MV-4-11 (cell line): Measurements from ENCODE around the gene OSM.
A peak's percentile ranks its signal among the peaks of the same experiment; 100 is the strongest.

Experiments used
- DNase-seq: peaks from one replicate; lab custom pipeline; 2025; lab: John Stamatoyannopoulos, UW

The OSM gene

DNA sequence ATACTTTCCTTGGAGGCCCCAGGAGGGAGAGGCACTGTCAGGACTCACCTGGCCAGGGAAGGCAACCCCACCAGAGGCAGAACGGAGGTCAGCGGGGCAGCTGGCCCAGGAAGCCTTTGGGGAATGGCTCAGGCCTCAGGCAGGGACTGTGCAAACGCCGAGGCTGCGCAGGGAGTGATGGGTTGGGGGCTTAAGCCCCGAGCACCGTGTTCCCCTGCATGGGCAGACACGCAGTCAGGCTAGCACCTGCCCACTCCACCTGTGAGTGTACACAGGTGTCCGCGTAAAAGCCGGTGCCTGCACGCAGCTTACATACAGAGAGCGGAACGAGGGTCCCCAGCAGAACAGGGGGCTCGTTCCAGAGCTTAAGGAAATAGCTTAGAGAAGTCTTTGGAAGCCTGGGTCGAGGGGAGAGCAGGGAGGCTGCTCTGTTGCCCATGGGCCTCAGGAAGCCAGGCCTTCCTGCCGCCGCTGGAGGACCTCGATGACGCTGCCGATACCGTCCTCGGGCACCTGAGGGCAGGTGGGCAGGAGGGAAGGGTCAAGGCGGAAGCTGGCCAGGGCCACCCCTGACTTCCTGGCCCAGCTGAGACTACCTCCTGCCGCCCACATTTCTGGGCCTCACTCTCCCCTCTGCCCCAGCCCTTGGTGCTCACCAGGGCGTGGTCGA, 18.7 kb upstream of the OSM start:
- DNase-seq = no peak

DNA sequence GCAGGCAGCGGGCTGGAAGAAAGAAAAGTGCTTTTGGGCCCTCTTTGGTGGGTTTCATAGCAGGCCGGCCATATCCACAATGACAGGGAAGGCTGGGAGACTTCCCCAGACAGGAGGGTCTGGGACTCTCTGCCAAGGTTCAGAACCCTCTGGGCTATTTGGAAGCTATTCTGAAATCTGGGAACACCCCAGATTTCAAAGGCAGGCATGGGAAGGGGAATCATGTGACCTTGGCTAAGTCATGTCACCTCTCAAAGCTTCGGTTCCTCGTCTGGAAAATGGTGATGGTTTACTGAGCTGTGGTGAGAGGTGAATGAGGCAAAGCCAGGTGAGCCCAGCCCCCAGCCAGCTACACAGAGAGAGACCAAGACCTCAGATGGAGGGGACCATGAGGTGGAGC, 18.0 kb upstream of the OSM start:
- DNase-seq = no peak

DNA sequence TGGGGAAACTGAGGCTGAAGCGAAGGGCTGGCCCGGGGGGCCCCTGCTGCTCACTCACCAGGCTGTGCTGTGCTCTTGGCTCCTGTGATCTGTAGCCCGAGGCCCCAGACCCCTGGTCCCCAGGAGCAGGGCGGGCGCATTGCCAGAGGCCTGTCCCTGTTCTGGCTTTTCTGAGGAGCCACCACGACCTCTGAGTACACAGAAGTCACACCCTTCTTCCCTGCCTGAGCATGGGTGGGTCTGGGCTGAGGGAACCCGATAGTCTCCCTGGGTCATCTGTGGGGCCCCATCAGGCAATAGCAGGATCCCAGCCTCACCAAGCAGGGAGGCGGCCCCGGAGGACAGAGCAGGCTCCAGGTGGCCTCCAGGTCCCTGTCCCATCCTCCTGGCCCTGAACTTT, 17.5 kb upstream of the OSM start:
- DNase-seq = no peak

DNA sequence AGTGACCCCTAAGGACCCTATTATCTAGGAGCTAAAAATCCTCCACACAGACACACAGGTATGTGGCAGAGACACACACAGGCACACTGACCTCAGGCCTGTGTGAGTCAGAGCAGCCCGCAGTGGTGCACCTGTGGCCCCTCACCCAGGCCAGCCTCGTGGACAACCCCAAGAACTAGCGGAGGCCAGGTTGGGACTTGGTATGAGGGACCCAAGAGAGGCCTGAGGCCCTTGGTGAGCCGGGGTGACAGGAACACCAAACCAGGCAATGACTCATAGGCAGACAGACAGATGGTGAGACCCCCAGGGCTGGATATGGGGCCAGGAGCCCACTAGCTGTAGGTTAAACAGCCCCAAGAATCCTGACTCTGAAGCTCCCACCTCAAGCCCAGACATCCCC, 16.7 kb upstream of the OSM start:
- no peak for DNase-seq

DNA sequence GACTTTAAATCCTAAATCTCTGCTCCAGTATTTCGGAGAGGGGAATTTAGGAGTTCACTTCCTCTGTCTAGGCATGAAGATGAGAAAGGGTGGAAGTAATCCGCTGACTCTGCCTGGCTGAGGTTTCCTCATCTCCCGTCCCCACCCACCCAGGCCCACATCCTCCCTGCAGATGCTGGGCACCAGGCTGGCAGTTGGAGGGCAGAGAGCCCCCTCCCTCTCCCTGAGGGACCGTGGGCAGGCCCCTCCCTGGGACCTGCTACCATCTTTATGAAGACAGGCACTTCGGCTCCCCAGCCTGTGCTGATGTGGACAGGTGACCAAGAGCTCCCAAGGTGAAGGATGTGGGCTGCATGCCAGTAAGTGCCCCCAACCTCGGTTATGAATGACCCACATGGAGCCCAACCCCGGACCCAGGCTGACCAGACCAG, 16.0 kb upstream of the OSM start:
- peak; percentile 48 for DNase-seq

DNA sequence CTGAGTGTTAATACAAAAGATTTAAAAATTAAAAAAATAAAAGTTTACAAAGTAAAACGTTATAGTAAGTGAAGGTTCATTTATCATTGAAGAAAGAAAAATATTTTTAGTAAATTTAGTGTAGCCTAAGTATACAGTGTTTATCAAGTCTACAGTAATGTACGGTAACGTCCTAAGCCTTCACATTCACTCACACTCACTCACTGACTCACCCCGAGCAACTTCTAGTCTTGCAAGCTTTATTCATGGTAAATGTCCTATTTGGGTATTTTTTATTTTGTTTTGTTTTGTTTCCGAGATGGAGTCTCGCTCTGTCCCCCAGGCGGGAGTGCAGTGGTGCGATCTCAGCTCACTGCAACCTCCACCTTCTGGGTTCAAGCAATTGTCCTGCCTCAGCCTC, 13.9 kb upstream of the OSM start:
- DNase-seq = no peak

DNA sequence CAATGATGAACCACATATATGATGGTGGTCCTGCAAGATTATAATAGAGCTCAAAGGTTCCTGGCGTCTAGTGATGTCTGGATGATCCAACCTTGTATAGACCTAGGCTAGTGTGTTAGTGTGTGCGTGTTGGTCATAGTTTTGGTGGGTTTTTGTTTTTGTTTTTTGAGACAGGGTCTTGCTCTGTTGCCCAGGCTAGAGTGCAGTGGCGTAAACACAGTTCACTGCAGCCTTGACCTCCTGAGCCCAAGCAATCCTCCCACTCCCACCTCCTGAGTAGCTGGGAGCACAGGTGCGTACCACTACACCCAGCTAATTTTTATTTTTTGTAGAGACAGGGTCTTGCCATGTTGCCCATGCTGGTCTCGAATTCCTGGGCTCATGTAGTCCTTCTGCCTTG, 13.3 kb upstream of the OSM start:
- no peak for DNase-seq

DNA sequence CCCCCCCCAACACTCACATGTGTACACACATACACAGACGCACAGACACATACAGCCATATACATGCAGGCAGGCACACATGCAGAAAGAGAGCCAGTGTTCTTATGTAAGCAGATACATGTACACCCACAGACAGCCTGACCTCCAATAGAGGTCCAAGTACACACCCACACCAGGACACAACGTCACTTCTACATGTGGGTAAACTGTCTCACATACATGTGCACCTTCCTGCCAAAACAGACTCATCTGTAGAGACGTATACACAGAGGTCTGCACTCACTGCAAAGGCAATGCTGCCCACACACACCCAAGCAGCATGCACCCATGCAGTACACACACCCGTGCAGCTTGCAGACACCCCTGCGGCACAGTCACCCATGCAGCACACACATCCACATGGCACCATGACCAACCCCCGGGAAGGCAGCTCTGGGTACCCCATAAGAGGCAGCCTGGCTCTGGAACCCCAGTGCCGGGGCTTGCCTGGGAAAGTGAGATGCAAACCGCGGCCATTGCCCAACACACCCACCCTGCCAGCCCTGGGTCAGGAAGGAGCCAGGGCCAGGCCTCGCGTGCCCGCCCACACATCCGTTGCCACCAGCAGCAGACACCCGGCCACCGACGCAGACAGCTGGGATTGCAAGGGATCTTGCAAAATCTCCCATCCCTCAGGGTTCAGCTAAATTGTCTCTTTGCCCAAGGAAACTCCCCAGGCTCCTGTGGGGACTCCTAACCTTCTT, 12.6 kb upstream of the OSM start:
- DNase-seq = peak; percentile 86

DNA sequence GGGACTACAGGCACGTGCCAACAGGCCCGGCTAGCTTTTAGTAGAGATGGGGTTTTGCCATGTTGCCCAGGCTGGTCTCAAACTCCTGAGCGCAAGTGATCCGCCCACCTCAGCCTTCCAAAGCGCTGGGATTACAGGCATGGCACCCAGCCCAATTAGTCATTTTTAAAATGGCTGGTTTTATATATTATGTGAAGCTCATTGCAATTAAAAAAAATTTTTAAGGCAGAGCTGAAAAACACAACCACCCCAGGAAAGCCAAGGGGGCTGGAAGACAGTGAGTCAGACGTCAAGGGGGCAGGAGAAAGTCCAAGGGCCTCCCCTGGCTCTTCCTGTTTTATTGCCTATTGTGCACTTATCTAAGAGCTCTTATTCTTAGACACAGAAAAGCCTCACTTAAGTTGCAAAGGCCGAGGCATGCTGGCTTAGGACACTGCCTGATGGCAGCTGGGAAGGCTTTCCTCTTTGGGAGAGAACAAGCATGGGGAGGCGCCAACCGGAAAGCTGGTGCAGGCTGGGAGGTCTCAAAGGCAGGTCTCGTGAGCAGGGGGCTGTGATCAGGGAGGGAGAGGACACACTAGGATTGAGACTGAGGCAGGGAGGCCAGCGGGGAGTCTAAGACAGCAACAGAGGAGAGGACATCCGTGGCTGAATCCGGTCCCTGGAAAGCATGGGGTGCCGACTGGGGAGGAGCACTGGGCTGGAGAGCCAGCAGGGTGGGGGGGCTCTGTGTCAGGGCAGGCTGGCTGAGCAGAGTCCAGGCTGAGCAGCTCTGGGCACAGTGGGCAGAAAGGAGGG, 11.1 kb upstream of the OSM start:
- peak; percentile 76 for DNase-seq

DNA sequence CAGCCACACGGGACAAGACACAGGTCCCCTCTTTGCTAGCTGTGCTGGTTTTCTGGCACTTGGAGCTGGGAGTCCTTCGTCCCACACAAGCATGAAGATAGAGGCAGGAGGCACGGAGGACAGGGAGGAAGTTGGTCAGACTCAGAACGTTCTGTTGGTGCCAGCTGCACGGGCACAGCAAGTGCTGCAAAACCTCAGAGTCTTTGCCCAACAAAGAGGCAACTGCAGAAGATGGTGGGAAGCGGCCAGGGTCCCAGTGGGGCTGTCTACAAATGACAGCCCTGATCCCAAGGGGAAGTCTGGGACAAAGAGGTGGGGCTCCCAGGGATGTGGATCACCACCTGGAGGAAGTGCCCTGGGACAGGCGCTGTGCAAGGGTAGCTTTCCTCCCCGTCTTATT, 9.4 kb upstream of the OSM start:
- DNase-seq = peak; percentile 25

DNA sequence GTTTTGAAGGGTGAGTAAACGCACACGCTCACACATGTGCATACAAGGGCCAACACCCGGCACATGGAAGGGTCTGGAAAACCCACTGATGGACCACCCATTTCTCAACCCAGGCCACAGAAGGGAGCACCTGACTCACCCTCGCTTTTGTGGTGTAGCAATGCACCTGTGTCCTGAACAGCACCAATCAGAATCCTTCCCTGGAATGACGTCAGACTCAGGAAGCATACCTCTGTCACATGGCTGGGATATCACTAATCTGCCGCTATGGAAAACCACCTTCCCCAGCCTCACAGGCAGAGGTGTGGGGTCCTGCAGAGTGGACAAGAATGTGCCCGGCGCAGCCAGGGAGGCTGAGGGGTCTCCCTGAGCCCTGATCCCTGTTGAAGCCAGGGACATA, 9.0 kb upstream of the OSM start:
- DNase-seq = no peak

DNA sequence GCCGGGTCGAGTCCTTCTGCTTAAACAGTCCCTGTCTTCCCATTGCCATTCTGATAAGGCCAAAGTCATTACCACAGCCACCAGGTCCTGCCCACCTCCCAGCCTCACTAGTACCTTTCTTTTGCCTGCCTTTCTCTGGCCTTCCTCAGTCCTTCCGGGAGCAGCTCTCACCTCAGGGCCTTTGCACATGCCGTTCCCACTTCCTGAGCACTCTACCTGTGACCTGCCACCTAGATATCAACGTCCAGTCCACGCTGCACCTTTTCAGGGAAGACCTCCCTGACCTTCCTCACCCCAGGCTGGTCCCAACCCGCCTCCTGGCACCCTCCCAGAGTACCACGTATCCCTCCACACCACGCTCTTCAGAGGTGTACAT, 7.8 kb upstream of the OSM start:
- no peak for DNase-seq

DNA sequence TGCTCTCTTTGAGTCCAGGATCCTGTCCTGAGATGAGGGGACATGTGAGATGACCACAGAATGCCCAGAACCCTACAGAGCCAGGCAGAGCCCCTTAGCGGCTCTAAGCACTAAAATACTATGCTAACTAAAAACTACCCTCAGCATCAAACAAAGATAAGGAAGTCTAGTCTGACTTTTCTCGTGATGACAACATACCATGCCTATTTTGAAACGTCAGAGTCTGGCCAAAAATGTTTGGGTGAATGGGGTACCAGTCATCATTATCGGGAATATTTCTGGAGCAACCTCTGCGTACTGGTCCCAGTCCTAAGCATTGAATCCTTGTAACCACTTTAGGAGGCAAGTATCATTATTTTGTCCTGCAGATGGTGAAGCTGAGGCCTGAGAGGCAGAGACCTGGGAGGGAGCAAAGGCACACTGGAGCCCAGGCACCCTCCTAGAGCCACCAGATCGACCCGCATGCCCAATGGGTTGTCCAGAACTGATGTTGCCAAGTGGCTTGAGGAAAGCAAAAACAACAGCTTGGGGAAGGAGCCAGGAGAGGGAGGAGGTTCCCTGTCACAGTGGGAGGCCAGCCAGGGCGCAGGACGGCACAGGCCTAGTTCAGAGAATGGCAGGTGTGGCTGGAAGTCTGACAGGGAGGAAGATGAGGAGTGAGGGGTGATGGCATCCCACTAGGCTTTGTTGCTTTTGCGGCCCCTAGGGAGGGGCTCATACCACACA, 7.2 kb upstream of the OSM start:
- no peak for DNase-seq

DNA sequence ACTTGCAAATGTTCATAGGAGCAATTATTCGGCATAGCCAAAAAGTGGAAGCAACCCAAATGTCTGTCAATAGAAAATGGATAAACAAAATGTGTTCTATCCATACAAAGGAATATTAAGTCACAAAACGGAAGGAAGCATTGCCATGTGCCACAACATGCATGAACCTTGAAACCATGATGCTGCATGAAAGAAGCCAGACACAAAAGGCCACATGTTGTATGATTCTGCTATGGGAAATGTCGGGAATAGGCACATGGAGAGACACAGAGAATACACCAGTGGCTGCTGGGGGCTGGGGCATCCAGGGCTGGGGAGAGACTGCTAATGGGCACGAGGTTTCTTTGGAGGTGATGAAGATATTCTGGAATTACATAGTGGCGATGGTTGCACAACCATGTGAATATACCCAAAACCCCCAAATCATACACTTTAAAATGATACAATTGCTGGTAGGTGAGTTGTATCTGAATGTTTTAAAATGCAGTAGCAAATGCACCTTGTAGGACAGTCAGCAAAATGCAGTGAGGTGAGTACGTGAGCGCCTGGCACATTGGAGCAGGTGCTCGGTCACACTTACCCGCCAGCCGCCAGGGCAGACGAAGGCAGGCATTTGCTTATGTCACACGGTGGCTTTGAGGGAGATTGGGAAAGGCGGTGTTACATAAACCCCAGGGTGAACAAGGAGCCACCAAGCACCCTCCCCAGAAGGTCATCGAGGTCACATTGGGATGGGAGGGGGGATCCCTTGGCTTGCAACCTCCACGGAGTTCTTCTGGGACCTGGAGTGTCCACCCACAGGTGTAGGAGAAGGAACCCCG, 6.3 kb upstream of the OSM start:
- DNase-seq = peak; percentile 66

DNA sequence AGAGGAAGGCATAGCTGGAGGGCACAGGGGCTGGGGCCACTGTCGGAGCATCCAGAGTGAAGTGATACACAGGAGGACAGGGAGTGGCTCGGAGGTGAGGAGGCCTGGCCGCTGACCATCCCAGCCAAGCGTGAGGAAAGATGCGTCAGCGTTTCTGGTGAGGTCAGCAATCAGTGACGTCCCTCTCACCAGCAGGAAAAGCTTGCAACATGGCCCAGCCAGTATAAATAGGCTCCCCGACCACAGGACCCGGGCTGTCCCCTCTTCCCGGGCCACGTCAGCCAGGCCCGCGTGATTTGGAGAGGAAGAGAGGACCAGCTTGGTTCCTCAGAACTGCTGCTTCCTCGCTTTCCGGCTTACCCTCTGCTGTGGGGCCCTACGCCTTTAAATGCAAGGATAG, 4.2 kb upstream of the OSM start:
- DNase-seq = peak; percentile 95

DNA sequence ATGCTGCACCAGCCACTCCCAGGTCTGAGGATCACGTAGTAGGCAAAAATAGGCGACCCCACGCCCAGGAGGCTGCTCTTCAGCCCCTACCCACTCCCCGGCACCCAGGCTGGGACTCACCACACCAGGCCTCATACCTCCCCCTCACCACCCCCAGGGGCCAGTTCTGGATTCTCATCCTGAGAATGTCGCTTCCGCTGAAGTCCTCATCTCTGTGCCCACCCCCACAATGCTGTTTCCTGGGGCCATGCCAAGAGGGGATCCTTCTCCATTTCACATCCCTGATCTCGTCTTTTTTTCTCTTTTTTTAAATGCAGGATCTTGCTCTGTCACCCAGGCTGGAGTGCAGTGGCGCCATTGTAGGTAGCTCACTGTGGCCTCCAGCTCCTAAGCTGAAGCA, 1.7 kb upstream of the OSM start:
- no peak for DNase-seq

DNA sequence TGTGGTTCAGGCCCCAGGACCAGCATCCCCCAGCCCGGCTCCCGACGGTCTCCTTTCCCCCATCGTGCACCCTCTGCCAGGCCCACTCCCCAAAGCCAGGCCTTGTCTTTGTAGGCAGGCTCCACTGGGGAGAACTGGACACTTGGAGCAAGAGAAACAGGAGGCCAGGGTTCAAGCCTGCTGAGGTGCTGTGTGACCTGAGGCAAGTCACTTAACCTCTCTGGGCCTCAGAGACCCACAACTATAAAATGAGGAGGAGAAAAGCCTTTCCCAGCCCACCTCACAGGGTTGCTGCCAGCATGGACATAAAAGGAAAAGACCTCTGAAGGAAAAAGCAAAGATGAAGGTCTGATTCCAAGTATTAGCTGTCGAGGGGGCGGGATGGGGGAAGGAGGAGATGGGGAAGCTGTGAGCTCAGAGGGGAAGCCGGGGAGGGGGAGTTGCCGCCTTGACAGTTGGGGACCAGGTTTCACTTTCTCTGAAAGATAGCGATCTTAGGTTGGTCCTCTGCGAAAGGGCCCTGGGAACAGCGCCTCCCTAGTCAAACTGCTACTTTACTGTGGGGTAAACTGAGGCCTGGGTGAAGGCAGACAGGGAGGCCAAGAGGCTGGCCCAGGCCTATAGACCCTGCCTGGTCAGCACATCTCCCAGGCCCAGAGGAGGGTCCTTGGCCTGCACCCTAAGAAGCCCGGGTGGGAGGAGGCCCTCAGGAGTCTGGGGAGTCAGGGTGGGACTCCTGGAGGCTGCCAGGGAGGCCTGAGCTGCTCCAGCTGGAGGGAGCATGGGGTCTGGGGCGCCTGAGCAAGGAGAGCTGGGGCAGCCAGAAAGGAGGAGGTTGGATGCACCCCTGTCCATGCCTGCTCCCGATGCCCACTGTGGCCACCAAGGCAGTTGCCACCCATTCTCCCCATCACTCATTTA, 991 bp upstream of the OSM start:
- peak; percentile 67 for DNase-seq

DNA sequence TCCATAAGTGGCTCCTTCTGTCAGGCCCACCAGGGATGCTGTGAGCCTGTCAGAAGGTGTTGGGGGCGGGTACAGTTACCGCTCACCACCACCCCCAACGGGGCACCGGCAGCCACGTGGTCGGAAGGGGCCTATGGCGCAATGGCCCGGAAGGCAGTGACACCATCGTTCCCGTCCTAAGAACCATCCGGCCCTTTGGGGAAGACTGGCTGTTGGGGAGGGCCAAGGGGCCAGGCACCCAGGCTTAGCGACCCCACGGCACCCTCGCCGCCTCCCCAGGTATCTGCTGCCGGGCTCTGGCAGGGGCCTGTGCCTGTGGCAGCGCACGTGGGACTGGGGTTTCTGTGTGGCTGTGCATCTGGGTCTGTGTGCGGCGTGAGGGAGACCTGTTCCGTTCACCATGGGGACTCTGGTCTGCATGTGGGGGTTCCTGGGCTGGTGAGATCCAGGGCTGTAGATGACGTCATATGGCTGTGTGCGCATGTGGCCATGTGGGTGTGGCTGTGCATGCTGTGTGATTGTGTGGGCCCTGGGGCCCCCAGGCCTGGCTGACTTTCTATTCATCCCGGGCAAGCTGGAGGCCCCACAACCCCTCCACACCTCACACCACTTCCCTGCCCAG, 717 bp downstream of the OSM start:
- peak; percentile 87 for DNase-seq

DNA sequence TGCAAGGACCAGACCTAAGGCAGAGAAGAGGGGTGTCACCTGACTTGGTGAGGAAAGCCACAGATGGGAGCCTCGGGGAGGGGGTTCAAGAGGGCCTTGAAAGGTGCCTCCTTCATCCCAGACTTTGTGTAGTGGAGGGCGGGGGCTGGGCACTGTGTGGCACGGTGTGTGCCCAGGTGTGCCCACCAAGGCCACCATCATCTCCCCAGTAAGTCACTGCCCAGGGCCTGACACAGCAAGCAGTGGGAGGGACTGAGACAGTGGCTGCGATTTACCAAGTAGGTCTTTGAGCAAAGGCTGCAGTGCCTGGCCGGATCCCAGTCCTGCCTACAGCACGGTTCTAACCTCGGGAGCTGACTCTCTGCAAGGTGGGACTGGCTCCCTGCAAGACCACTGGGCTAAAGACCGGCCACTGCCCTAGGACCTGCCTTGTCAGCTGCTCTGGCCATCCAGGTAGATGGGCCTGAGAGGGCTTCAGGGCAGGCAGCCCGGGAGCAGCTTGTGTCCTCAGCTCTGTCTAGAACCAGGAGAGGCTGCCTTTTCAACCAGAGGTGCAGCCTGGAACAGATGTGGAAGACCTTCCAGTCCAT, 1.4 kb downstream of the OSM start:
- no peak for DNase-seq

DNA sequence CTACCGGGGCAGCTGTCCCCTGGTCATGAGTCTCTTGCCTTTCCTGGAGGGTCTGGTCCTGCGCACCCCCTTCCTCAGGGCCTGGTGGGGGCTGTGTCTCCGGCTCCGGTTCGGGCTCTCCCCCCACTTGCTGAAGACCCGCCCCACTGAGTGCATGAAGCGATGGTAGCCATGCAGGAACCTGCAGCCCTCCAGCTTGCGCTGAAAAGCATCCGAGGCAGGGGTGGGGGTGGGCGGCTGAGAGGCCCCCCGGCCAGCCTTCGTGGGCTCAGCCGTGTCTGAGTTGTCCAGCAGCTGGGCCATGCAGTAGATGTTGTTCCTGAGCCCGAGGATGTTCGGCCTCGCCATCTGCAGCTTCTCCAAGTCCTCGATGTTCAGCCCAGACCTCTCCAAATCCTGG, 2.8 kb downstream of the OSM start:
- no peak for DNase-seq
